GM21528 (cell line): ENCODE results near the gene OR6M1.

Experiments
- ATAC-seq: cut with Tn5 transposase; IDR thresholded peaks from one replicate; pipeline ENCODE4 v1.9.1; 2021; ENCODE audit warnings: mild to moderate bottlenecking, moderate library complexity; ENCODE audit not compliant: unreplicated experiment, low FRiP score

OR6M1 gene

GRCh38 chr11:123806249-123806648 lies at the start of gene OR6M1:
OR6M1 (minus strand) TSS chr11:123806349; CDS start chr11:123806349, 0 bp downstream.
- ATAC-seq = no peak

- no peak for ATAC-seq
These were observed 46.9 kb upstream of the OR6M1 start for GRCh38 chr11:123853038-123853437.

- ATAC-seq = no peak
These were observed 46.2 kb upstream of the OR6M1 start for GRCh38 chr11:123852321-123852720.

- no peak for ATAC-seq
These were observed 45.0 kb upstream of the OR6M1 start for GRCh38 chr11:123851110-123851509.

GRCh38 chr11:123841174-123841573 lies 35.0 kb upstream of the OR6M1 start:
- no peak for ATAC-seq

- ATAC-seq = no peak
These were observed 33.0 kb upstream of the OR6M1 start for GRCh38 chr11:123839131-123839530.

- ATAC-seq = no peak
These were observed 32.5 kb upstream of the OR6M1 start for GRCh38 chr11:123838659-123839058.

GRCh38 chr11:123838199-123838598 lies 32.0 kb upstream of the OR6M1 start:
- no peak for ATAC-seq

GRCh38 chr11:123833095-123833494 lies 26.9 kb upstream of the OR6M1 start:
- no peak for ATAC-seq

GRCh38 chr11:123829745-123830144 lies 23.6 kb upstream of the OR6M1 start:
- ATAC-seq = no peak

GRCh38 chr11:123822599-123822998 lies 16.4 kb upstream of the OR6M1 start:
- no peak for ATAC-seq

- no peak for ATAC-seq
These were observed 15.9 kb upstream of the OR6M1 start for GRCh38 chr11:123822032-123822431.

GRCh38 chr11:123815122-123815521 lies 9.0 kb upstream of the OR6M1 start:
- no peak for ATAC-seq

GRCh38 chr11:123801765-123802164 lies 4.4 kb downstream of the OR6M1 start:
- ATAC-seq = no peak

GRCh38 chr11:123800036-123800435 lies 6.1 kb downstream of the OR6M1 start:
- ATAC-seq = no peak

GRCh38 chr11:123799438-123799837 lies 6.7 kb downstream of the OR6M1 start:
- ATAC-seq = no peak

GRCh38 chr11:123798513-123799252 lies 7.5 kb downstream of the OR6M1 start:
- ATAC-seq = no peak

- ATAC-seq = no peak
These were observed 8.1 kb downstream of the OR6M1 start for GRCh38 chr11:123798079-123798478.

GRCh38 chr11:123797541-123797940 lies 8.6 kb downstream of the OR6M1 start:
- ATAC-seq = no peak

GRCh38 chr11:123797114-123797513 lies 9.0 kb downstream of the OR6M1 start:
- no peak for ATAC-seq

GRCh38 chr11:123796226-123796625 lies 9.9 kb downstream of the OR6M1 start:
- ATAC-seq = no peak

- no peak for ATAC-seq
These were observed 22.6 kb downstream of the OR6M1 start for GRCh38 chr11:123783536-123783935.

- no peak for ATAC-seq
These were observed 27.6 kb downstream of the OR6M1 start for GRCh38 chr11:123778511-123778910.
